Ascending aorta (tissue), 2 donors: ENCODE data around the gene SFMBT1. TPM values are rescaled to one million over a fixed set of nuclear protein-coding genes. Genes with fewer than 3 reads are reported as not detected.

Source experiments
- DNase-seq, 2 donors: peaks; one replicate each; pipeline ENCODE4 v3.0.0-alpha.2; 2019; ENCODE audit warnings: low spot score in 2 of 2
- H3K27ac ChIP-seq, 2 donors: fragments of 200-600 bp; sonication (generic); one replicate each; pipeline ENCODE4 v1.5.1; 2016 to 2017; ENCODE audit warnings: mild to moderate bottlenecking in 1 of 2
- H3K27me3 ChIP-seq: fragments of 200-600 bp; sonication (generic); one replicate; pipeline ENCODE4 v1.5.1; 2017
- H3K36me3 ChIP-seq, 2 donors: fragments of 200-600 bp; sonication (generic); one replicate each; pipeline ENCODE4 v1.5.1; 2016
- H3K4me1 ChIP-seq, 2 donors: fragments of 200-600 bp; sonication (generic); one replicate each; pipeline ENCODE4 v1.5.1; 2016 to 2017; ENCODE audit warnings: mild to moderate bottlenecking in 1 of 2
- H3K4me3 ChIP-seq, 2 donors: fragments of 200-600 bp; sonication (generic); one replicate each; pipeline ENCODE4 v1.5.1; 2016 to 2017; ENCODE audit warnings: mild to moderate bottlenecking in 1 of 2
- H3K9me3 ChIP-seq, 2 donors: fragments of 200-600 bp; sonication (generic); one replicate each; pipeline ENCODE4 v1.5.1; 2016
- CTCF ChIP-seq, 3 experiments: fragments of 200-600 bp in 2 of 3; fragments of 450-650 bp in 1 of 3; sonication (generic) in 2 of 3; IDR thresholded peaks; one replicate each; pipeline ENCODE4 v1.5.1; 2016 to 2019; ENCODE audit warnings: antibody characterized with exemption in 3 of 3, mild to moderate bottlenecking in 1 of 3, moderate library complexity in 1 of 3
- intact Hi-C: fragments of 100-400 bp; cut with DNase I; formaldehyde crosslinking; loops from one replicate; pipeline ENCODE4 v1.15.1; 2023
- total RNA-seq: library from RNA; depleted of rRNA; stranded (reverse); fragments of >200 nt; gene quantifications from one replicate; pipeline ENCODE4 v1.1.0, GENCODE V29; 2016

The SFMBT1 gene
- total RNA-seq, 1 donor from 2014 or later = 1.4 TPM

- Histone ChIP-seq H3K4me1 (no peaks in the 10 kb centered on the region), H3K27me3 (no peaks in the 10 kb centered on the region), H3K36me3 (no peaks in the 10 kb centered on the region), H3K4me3 (no peak overlapping the region), H3K27ac (no peak overlapping the region), H3K9me3 (no peaks in the 10 kb centered on the region)
- intact Hi-C loops = no loop called here
- no peak for DNase-seq
- TF ChIP-seq CTCF (IDR thresholded peaks at IDR 0.05) = no peak
Observed at GRCh38 chr3:53008932-53009331, 36.9 kb downstream of the SFMBT1 start.

GRCh38 chr3:53005854-53006513 is 39.9 kb downstream of the SFMBT1 start:
- Histone ChIP-seq H3K36me3 (no peaks in the 10 kb centered on the region), H3K27ac (no peak overlapping the region), H3K4me3 (no peak overlapping the region), H3K27me3 (no peaks in the 10 kb centered on the region), H3K4me1 (no peaks in the 10 kb centered on the region), H3K9me3 (no peaks in the 10 kb centered on the region)
- no peak for DNase-seq
- TF ChIP-seq CTCF (IDR thresholded peaks at IDR 0.05) = no peak
- intact Hi-C loops = no loop called here

GRCh38 chr3:53005338-53005737 is 40.5 kb downstream of the SFMBT1 start:
- Histone ChIP-seq H3K27ac (no peak overlapping the region), H3K27me3 (no peaks in the 10 kb centered on the region), H3K36me3 (no peaks in the 10 kb centered on the region), H3K4me3 (no peak overlapping the region), H3K9me3 (no peaks in the 10 kb centered on the region), H3K4me1 (no peaks in the 10 kb centered on the region)
- TF ChIP-seq CTCF (IDR thresholded peaks at IDR 0.05) = no peak
- no peak for DNase-seq
- intact Hi-C loops = no loop called here

GRCh38 chr3:53003320-53003719 is 42.6 kb downstream of the SFMBT1 start:
- Histone ChIP-seq H3K36me3 (no peaks in the 10 kb centered on the region), H3K27ac (no peak overlapping the region), H3K4me1 (no peaks in the 10 kb centered on the region), H3K4me3 (no peak overlapping the region), H3K9me3 (no peaks in the 10 kb centered on the region), H3K27me3 (no peaks in the 10 kb centered on the region)
- DNase-seq = no peak
- intact Hi-C loops = no loop called here
- TF ChIP-seq CTCF (IDR thresholded peaks at IDR 0.05) = no peak

- intact Hi-C loops = no loop called here
- no peaks in the 10 kb centered on the region for H3K36me3 ChIP-seq
- TF ChIP-seq CTCF (IDR thresholded peaks at IDR 0.05) = no peak
- DNase-seq = no peak
- no peaks in the 10 kb centered on the region for H3K4me1 ChIP-seq
- no peaks in the 10 kb centered on the region for H3K9me3 ChIP-seq
- H3K4me3 ChIP-seq = no peak overlapping the region
- no peaks in the 10 kb centered on the region for H3K27me3 ChIP-seq
- H3K27ac ChIP-seq = no peak overlapping the region
Observed at GRCh38 chr3:52998771-52999513, 46.9 kb downstream of the SFMBT1 start.
